Measurements from ENCODE around the gene TNFRSF1A. TPM values are rescaled to one million over a fixed set of nuclear protein-coding genes. Genes with fewer than 3 reads are reported as not detected.

Gene TNFRSF1A
- total RNA-seq, 2 donors from 2014 or later: 91.1 to 168 TPM

DNA sequence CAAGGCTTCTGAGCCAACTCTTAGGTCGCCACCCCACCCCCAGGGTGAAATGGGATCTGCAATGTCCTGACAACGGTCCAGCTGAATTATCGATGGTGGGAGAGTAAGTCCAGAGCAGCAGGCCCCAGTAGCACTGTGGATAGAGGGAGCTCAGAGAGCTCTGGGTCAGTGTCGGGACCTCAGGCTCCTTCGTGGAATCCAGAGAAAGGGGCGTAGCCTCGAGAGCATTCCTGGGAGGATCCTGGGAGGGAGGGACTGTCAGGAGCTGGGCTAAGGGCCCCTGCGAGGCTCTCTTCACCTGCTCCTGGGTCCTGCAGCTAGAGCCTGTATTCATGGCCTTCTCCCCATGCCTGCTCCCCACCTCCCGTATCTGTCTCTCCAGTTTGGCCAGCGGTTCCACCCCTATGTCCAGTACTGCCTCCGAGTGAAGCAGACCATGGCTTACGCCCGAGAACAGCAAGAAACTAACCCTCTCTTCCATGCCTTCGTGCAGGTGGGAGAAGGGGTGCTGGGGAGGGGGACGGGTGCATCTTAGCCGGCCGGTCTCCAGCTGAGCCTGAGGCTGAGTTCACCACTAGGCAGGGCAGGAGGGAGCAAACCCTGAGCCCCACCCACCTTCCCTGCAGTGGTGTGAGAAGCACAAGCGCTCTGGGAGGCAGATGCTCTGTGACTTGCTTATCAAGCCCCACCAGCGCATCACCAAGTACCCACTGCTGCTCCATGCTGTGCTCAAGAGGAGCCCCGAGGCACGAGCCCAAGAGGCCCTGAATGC, 24.8 kb downstream of the TNFRSF1A start:
- Histone ChIP-seq H3K4me1 (replicated peaks) (no peaks in the 10 kb centered on the region), H3K4me3 (no peak overlapping the region), H3K36me3 (no peaks in the 10 kb centered on the region), H3K9me3 (no peaks in the 10 kb centered on the region), H3K27me3 (replicated peaks; ENCODE audit: insufficient read depth) (no peaks in the 10 kb centered on the region), H3K27ac (no peak overlapping the region)
- WGBS: 78% methylated on average over 21 of the region's 21 CpGs
- TF ChIP-seq POLR2A (IDR thresholded peaks at IDR 0.05): no peak
- no peak for TF ChIP-seq CTCF (IDR thresholded peaks at IDR 0.05)
- no peak for TF ChIP-seq POLR2AphosphoS5 (IDR thresholded peaks at IDR 0.05)
- DNase-seq (ENCODE audit: low spot score): no peak
- intact Hi-C loops (cut with DNase I): no loop called here

GRCh38 chr12:6315704-6316597, 25.9 kb downstream of the TNFRSF1A start:
- no peaks in the 10 kb centered on the region for H3K36me3 ChIP-seq
- no peak for DNase-seq (ENCODE audit: low spot score)
- H3K4me1 ChIP-seq (replicated peaks): no peaks in the 10 kb centered on the region
- no peak overlapping the region for H3K27ac ChIP-seq
- H3K9me3 ChIP-seq: no peaks in the 10 kb centered on the region
- no peak overlapping the region for H3K4me3 ChIP-seq
- TF ChIP-seq POLR2AphosphoS5 (IDR thresholded peaks at IDR 0.05) (no peak), POLR2A (IDR thresholded peaks at IDR 0.05) (no peak), CTCF (IDR thresholded peaks at IDR 0.05) (no peak)
- H3K27me3 ChIP-seq (replicated peaks; ENCODE audit: insufficient read depth): no peaks in the 10 kb centered on the region
- WGBS: 95% methylated on average over 17 of the region's 17 CpGs
- intact Hi-C loops (cut with DNase I): no loop called here

- 91% methylated on average over 6 of the region's 6 CpGs for WGBS
- Histone ChIP-seq H3K4me1 (replicated peaks) (no peaks in the 10 kb centered on the region), H3K27ac (no peak overlapping the region), H3K9me3 (no peaks in the 10 kb centered on the region), H3K27me3 (replicated peaks; ENCODE audit: insufficient read depth) (no peaks in the 10 kb centered on the region), H3K4me3 (no peak overlapping the region), H3K36me3 (no peaks in the 10 kb centered on the region)
- no peak for DNase-seq (ENCODE audit: low spot score)
- TF ChIP-seq CTCF (IDR thresholded peaks at IDR 0.05): no peak
- no peak for TF ChIP-seq POLR2A (IDR thresholded peaks at IDR 0.05)
- no peak for TF ChIP-seq POLR2AphosphoS5 (IDR thresholded peaks at IDR 0.05)
- intact Hi-C loops (cut with DNase I): no loop called here
These were observed 26.7 kb downstream of the TNFRSF1A start for GRCh38 chr12:6315184-6315583.

DNA sequence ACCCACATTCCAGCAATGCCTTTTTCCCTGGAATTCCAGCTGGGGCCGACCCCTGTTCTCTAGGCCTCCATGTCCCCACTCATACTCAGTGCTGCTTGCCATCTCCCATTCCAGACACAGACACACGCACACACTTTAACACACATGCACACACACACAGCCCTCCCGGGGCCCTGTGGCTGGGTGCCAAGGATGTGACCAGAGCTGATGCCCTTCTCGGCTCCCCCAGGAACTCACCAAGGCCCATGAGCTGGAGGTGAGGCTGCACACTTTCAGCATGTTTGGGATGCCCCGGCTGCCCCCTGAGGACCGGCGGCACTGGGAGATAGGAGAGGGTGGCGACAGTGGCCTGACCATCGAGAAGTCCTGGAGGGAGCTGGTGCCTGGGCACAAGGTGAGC, 27.1 kb downstream of the TNFRSF1A start:
- Histone ChIP-seq H3K36me3 (no peaks in the 10 kb centered on the region), H3K27ac (no peak overlapping the region), H3K27me3 (replicated peaks; ENCODE audit: insufficient read depth) (no peaks in the 10 kb centered on the region), H3K4me1 (replicated peaks) (no peaks in the 10 kb centered on the region), H3K9me3 (no peaks in the 10 kb centered on the region), H3K4me3 (no peak overlapping the region)
- no peak for TF ChIP-seq POLR2A (IDR thresholded peaks at IDR 0.05)
- no peak for TF ChIP-seq POLR2AphosphoS5 (IDR thresholded peaks at IDR 0.05)
- no peak for TF ChIP-seq CTCF (IDR thresholded peaks at IDR 0.05)
- intact Hi-C loops (cut with DNase I): no loop called here
- 86% methylated on average over 9 of the region's 9 CpGs for WGBS
- no peak for DNase-seq (ENCODE audit: low spot score)
